GM18511 (cell line): ENCODE measurements around the gene FGF19.
"Not testable (repeated sequence)": the region's sequence is repeated elsewhere in the genome, so short reads cannot be mapped to it uniquely, and the experiment has no call there.

ENCODE experiments used
- ATAC-seq: cut with Tn5 transposase; IDR thresholded peaks from one replicate; pipeline ENCODE4 v1.9.1; 2021; ENCODE audit warnings: mild to moderate bottlenecking, moderate library complexity; ENCODE audit not compliant: unreplicated experiment

The FGF19 gene

GRCh38 chr11:69697469-69697843 is 6.4 kb downstream of the FGF19 start:
- no peak for ATAC-seq

GRCh38 chr11:69696749-69697468 is 6.9 kb downstream of the FGF19 start:
- ATAC-seq = no peak

- ATAC-seq = not testable (repeated sequence)
These were observed 7.8 kb downstream of the FGF19 start for GRCh38 chr11:69695995-69696394.

GRCh38 chr11:69695581-69695980 is 8.2 kb downstream of the FGF19 start:
- no peak for ATAC-seq

GRCh38 chr11:69694781-69695180 is 9.0 kb downstream of the FGF19 start:
- no peak for ATAC-seq

- ATAC-seq = no peak
These were observed 11.4 kb downstream of the FGF19 start for GRCh38 chr11:69692422-69692821.

GRCh38 chr11:69691463-69691862 is 12.4 kb downstream of the FGF19 start:
- ATAC-seq = no peak

- ATAC-seq = no peak
These were observed 14.1 kb downstream of the FGF19 start for GRCh38 chr11:69689484-69690319.

- ATAC-seq = not testable (repeated sequence)
These were observed 15.7 kb downstream of the FGF19 start for GRCh38 chr11:69687969-69688771.

GRCh38 chr11:69686856-69687255 is 17.0 kb downstream of the FGF19 start:
- no peak for ATAC-seq

GRCh38 chr11:69686452-69686851 is 17.4 kb downstream of the FGF19 start:
- ATAC-seq = no peak

GRCh38 chr11:69685348-69685747 is 18.5 kb downstream of the FGF19 start:
- ATAC-seq = no peak

GRCh38 chr11:69684651-69685050 is 19.2 kb downstream of the FGF19 start:
- ATAC-seq = no peak

- ATAC-seq = no peak
These were observed 20.0 kb downstream of the FGF19 start for GRCh38 chr11:69683764-69684333.

- no peak for ATAC-seq
These were observed 21.0 kb downstream of the FGF19 start for GRCh38 chr11:69682681-69683326.

- ATAC-seq = no peak
These were observed 21.6 kb downstream of the FGF19 start for GRCh38 chr11:69682221-69682620.

- no peak for ATAC-seq
These were observed 23.1 kb downstream of the FGF19 start for GRCh38 chr11:69680688-69681087.

GRCh38 chr11:69677749-69678148 is 26.1 kb downstream of the FGF19 start:
- no peak for ATAC-seq

- ATAC-seq = peak; percentile 91
These were observed 28.7 kb downstream of the FGF19 start, which contains the start of gene LTO1 for GRCh38 chr11:69674886-69675714. Gene LTO1 (minus strand): TSS chr11:69675353. CDS start chr11:69675239, 114 bp downstream.
